Measurements from ENCODE around the gene TOR1B. TPM values are rescaled to one million over a fixed set of nuclear protein-coding genes. Genes with fewer than 3 reads are reported as not detected.

TOR1B gene
- total and polyA plus RNA-seq, 2 donors (not counting 1 experiment from before 2014, with no cell fraction given): 13.3 to 17.4 TPM

- H3K27me3 Mint-ChIP-seq: no peaks in the 10 kb centered on the region
- ChIA-PET POLR2A (no interaction called here), CTCF (no interaction called here)
- H3K27ac ChIP-seq (ENCODE audit: low read length in 2 of 2): no peak overlapping the region
- no peak overlapping the region for H3K4me3 Mint-ChIP-seq
- H3K79me2 ChIP-seq (ENCODE audit: control insufficient read depth, insufficient read depth, low read length): peaks cover 31% of the 10 kb centered on the region
- H3K27me3 ChIP-seq (replicated peaks in 1 of 4; ENCODE audit: control extremely low read depth in 1 of 4, control insufficient read depth in 3 of 4, insufficient read depth in 4 of 4, low read length in 3 of 4): no peaks in the 10 kb centered on the region
- H3K9me3 ChIP-seq (ENCODE audit: control extremely low read depth in 1 of 3, control insufficient read depth in 2 of 3, insufficient read depth in 1 of 3, low read length in 2 of 3): no peaks in the 10 kb centered on the region
- no peak for DNase-seq
- H2AFZ ChIP-seq (ENCODE audit: insufficient read depth, low read depth, low read length, poor library complexity, severe bottlenecking): no peak overlapping the region
- peaks cover 7% of the 10 kb centered on the region for H4K20me1 ChIP-seq (ENCODE audit: control insufficient read depth, insufficient read depth, low read length, poor library complexity, severe bottlenecking)
- no peaks in the 10 kb centered on the region for H3K4me1 ChIP-seq (ENCODE audit: control insufficient read depth in 2 of 2, insufficient read depth in 2 of 2, low read length in 2 of 2)
- no peaks in the 10 kb centered on the region for H3K9me3 Mint-ChIP-seq (ENCODE audit: insufficient read depth)
- H3K36me3 ChIP-seq (replicated peaks in 1 of 2; ENCODE audit: control extremely low read depth in 1 of 2, control insufficient read depth in 1 of 2, extremely low read depth in 1 of 2, insufficient read depth in 2 of 2, low read length in 1 of 2): peaks cover 0 to 59% of the 10 kb centered on the region in 2 experiments
- no peak overlapping the region for H3K27ac Mint-ChIP-seq
- intact Hi-C loops (cut with micrococcal nuclease): no loop called here
- TF ChIP-seq CTCF (IDR thresholded peaks at IDR 0.05) (no peak), EZH2 (IDR thresholded peaks at IDR 0.05; ENCODE audit: borderline replicate concordance, insufficient read depth, low read depth, low read length, poor library complexity, severe bottlenecking) (no peak)
- peaks cover 8% of the 10 kb centered on the region for H3K4me1 Mint-ChIP-seq
- H3K9ac ChIP-seq (ENCODE audit: low read length): no peak overlapping the region
- no peak overlapping the region for H3K4me3 ChIP-seq (ENCODE audit: control extremely low read depth in 1 of 5, extremely low read depth in 1 of 5, insufficient read depth in 1 of 5, low read depth in 2 of 5, low read length in 4 of 5)
- WGBS (ENCODE audit: insufficient coverage): 92% methylated on average over 9 of the region's 9 CpGs
- H3K4me2 ChIP-seq (replicated peaks; ENCODE audit: low read depth, low read length, poor library complexity, severe bottlenecking): no peak overlapping the region
- no peak for ATAC-seq (ENCODE audit: low read depth)
These were observed 9.4 kb downstream of the TOR1B start for GRCh38 chr9:129812385-129812784.

DNA sequence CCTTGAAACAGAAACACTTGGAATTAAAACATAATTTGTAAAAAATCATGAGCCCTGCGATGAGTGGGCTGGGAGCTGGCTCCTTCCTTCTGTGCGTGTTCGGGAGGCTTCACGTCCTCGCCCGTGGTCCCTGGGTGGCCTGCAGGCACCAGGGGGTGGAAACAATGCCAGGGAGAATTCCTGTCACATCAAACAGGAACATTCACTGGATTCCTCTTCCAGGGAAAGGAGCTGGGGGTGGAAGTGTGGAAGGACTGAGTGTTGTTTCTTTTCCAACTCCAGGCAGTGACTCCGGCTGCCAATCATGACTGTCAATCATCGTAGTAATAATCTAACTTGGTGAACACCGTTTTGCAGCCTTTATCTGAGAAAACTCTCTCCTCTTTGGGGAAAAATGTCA is 10.7 kb downstream of the TOR1B start:
- CTCF ChIA-PET: no interaction called here
- Histone ChIP-seq H3K9me3 (ENCODE audit: control extremely low read depth in 1 of 3, control insufficient read depth in 2 of 3, insufficient read depth in 1 of 3, low read length in 2 of 3) (no peaks in the 10 kb centered on the region), H3K36me3 (replicated peaks in 1 of 2; ENCODE audit: control extremely low read depth in 1 of 2, control insufficient read depth in 1 of 2, extremely low read depth in 1 of 2, insufficient read depth in 2 of 2, low read length in 1 of 2) (peaks cover 0 to 61% of the 10 kb centered on the region in 2 experiments), H4K20me1 (ENCODE audit: control insufficient read depth, insufficient read depth, low read length, poor library complexity, severe bottlenecking) (peaks cover 8% of the 10 kb centered on the region), H3K9ac (ENCODE audit: low read length) (no peak overlapping the region), H3K27ac (ENCODE audit: low read length in 2 of 2) (no peak overlapping the region), H3K79me2 (ENCODE audit: control insufficient read depth, insufficient read depth, low read length) (peaks cover 37% of the 10 kb centered on the region), H3K4me2 (replicated peaks; ENCODE audit: low read depth, low read length, poor library complexity, severe bottlenecking) (no peak overlapping the region), H3K4me3 (ENCODE audit: control extremely low read depth in 1 of 5, extremely low read depth in 1 of 5, insufficient read depth in 1 of 5, low read depth in 2 of 5, low read length in 4 of 5) (no peak overlapping the region), H3K4me1 (ENCODE audit: control insufficient read depth in 2 of 2, insufficient read depth in 2 of 2, low read length in 2 of 2) (no peaks in the 10 kb centered on the region), H3K27me3 (replicated peaks in 1 of 4; ENCODE audit: control extremely low read depth in 1 of 4, control insufficient read depth in 3 of 4, insufficient read depth in 4 of 4, low read length in 3 of 4) (no peaks in the 10 kb centered on the region), H2AFZ (ENCODE audit: insufficient read depth, low read depth, low read length, poor library complexity, severe bottlenecking) (no peak overlapping the region)
- whole genome bisulfite sequencing (ENCODE audit: insufficient coverage): 92% methylated on average over 4 of the region's 9 CpGs
- Mint-ChIP-seq H3K4me1 (peaks cover 8% of the 10 kb centered on the region), H3K4me3 (no peak overlapping the region), H3K9me3 (ENCODE audit: insufficient read depth) (no peaks in the 10 kb centered on the region), H3K27me3 (no peaks in the 10 kb centered on the region), H3K27ac (no peak overlapping the region)
- intact Hi-C loops (cut with micrococcal nuclease): no loop called here
- DNase-seq: no peak
- no peak for ATAC-seq (ENCODE audit: low read depth)
- POLR2A ChIA-PET: no interaction called here
- no peak for TF ChIP-seq EZH2 (IDR thresholded peaks at IDR 0.05; ENCODE audit: borderline replicate concordance, insufficient read depth, low read depth, low read length, poor library complexity, severe bottlenecking)
- TF ChIP-seq CTCF (IDR thresholded peaks at IDR 0.05): no peak
